Measurements from ENCODE around the gene FBLL1. TPM values are rescaled to one million over a fixed set of nuclear protein-coding genes. Genes with fewer than 3 reads are reported as not detected.
"Not testable (repeated sequence)": the region's sequence is repeated elsewhere in the genome, so short reads cannot be mapped to it uniquely, and the experiment has no call there.

Gene FBLL1
- total RNA-seq, 1 donor: 0.54 TPM

DNA sequence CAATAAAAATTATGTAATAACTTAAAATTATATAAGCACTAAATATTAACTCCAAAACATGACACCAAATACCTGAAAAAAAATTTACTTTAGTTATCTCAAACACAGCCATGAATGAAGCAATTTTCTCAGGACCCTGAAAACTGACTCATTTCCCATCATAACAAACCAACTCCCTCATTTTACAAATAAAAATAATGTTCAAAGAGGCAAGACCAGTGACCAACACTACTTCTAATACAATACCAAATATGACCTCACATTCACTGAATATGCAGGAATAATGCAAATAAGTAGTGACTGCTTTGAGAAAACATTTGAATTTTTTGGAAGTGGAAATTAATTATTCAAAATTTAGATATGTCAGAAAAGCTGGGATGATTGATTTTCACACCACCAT is 21.6 kb downstream of the FBLL1 start:
- no peak for DNase-seq (ENCODE audit: low read depth in 2 of 3, low spot score in 2 of 3)

GRCh38 chr5:168552146-168552545 is 23.0 kb downstream of the FBLL1 start:
- no peak for DNase-seq (ENCODE audit: low read depth in 2 of 3, low spot score in 2 of 3)

- no peak for DNase-seq (ENCODE audit: low read depth in 2 of 3, low spot score in 2 of 3)
These were observed 24.4 kb downstream of the FBLL1 start for GRCh38 chr5:168553377-168554130.

DNA sequence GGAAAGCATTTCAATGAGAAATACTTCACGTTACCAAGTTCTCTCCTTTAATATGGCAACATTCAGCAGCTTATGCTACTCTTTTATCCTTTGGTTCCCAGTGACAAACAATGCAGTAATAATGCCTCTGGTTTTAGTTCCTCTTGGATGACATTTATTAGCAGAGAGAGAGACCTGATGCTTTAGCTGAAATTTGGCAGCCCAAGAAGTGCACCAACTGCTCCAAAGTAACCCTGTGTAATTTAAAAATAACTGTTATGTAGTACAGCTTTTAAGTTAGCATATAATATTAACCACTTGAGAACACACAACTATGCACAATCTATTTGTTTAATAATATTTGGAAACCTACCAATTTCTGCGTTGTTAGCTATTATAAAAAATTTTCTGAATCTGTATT is 28.3 kb downstream of the FBLL1 start:
- DNase-seq (ENCODE audit: low read depth in 2 of 3, low spot score in 2 of 3): no peak

GRCh38 chr5:168562279-168562678 is 33.2 kb downstream of the FBLL1 start:
- DNase-seq (ENCODE audit: low read depth in 2 of 3, low spot score in 2 of 3): no peak

- no peak for DNase-seq (ENCODE audit: low read depth in 2 of 3, low spot score in 2 of 3)
These were observed 34.9 kb downstream of the FBLL1 start for GRCh38 chr5:168563959-168564358.

DNA sequence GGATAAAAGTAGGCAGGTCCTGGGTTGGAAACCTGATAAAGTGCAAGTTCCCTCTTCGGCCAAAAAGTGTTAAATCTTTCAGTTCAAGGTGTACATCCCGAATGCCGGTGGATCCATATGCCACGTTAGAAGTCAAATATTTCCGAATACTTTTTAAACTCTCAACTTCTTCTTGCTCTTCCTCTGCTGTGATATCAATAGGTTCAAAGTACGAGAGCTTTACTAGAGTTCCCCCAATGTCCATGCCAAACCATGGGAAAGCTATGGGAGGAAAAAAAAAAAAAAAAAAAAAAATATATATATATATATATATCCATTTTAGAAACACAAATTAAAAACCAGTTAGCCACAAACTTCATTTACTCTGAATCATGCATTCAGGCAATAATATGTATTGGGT is 39.6 kb downstream of the FBLL1 start:
- no peak for DNase-seq (ENCODE audit: low read depth in 2 of 3, low spot score in 2 of 3)

DNA sequence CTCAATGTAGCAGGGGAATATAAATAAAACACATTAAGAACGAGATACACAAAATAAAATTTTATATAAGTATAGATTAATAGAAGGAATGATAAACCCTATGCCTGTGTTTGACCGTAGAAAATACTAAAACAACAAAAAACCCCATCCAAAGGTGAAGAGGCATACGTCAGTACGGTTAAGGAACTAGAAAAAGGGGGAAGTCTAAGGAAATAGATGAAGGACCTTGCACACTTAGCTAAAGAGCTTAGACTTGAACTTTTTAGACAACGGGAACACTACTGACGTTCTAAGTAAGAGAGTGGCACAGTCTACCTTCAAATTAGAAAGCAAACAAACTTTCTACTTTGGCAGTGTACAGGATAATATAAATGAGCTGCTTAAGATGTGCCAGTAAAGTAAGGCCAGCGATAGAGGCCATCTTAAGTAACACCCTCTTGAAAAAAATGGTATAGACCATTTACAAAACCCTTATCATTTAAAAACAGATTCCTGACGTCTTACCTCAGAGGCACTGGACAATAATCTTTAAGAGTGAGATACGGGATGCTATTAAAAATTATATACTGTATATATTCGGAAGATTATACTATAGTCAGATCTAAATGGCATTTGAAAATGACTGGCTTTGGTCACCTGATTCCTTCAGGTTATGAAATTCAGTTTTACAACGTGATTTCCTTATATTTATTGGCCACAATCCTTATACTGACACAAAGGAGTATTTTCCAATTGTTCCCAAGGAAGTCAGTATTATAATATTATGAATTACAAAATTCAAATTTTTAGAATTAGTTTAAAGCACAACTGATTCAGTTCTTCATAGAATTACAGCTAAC is 41.6 kb downstream of the FBLL1 start:
- no peak for DNase-seq (ENCODE audit: low read depth in 2 of 3, low spot score in 2 of 3)

GRCh38 chr5:168573663-168574062 is 44.6 kb downstream of the FBLL1 start:
- not testable (repeated sequence) for DNase-seq (ENCODE audit: low read depth in 2 of 3, low spot score in 2 of 3)

GRCh38 chr5:168574156-168574555 is 45.1 kb downstream of the FBLL1 start:
- not testable (repeated sequence) for DNase-seq (ENCODE audit: low read depth in 2 of 3, low spot score in 2 of 3)

GRCh38 chr5:168575391-168576372 is 46.6 kb downstream of the FBLL1 start:
- DNase-seq (ENCODE audit: low read depth in 2 of 3, low spot score in 2 of 3): no peak

GRCh38 chr5:168578006-168578405 is 48.9 kb downstream of the FBLL1 start:
- DNase-seq (ENCODE audit: low read depth in 2 of 3, low spot score in 2 of 3): no peak

DNA sequence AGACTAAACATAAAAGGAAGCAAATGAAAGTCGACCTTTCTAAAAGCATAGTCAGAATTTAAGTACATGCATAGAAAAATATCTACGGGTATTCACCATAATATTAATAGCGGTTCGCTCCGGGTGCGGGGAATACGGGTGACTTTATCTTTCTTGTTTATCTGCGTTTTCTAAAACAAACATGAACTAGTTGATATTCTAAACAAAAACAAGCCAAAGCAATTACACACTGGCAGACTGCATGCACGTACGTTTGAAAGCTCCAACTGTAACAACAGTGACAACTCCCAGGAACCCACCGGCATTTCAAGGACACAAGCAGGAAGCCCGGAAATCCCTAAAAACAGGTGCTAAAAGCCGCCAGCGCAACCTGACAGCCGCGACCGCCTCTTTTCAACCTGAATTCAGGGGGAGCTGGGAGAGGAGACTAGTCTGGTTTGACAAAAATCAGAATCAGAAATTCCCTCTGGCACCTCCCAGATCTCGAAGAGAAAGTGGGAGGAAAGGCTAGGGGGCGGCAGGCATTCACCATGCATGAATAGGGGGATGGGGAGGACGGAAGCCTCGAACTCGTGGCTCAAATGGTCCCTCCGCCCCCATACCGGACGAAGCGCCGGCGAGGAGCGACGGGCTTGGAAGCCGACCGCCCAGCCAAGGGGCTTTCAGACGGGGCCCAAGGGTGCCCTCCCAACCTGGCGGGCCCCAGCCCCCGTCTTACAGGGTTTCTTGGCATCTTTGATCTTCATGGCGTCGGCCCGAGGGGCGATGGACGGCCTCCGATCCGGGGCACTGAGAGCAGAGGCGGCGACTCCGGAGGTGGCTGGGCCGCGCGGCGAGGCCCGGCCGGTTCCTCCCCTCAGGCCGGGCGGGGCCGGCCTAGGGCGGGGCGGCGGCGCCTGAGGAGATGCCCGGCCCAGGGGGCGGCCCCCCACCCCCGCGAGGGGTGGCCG is 49.7 kb downstream of the FBLL1 start, which contains the start of gene PANK3:
TSS of gene PANK3 (minus strand) at position 831 of the 950 bp plus-strand sequence. CDS start at position 746, 85 bp downstream.
- peak in 1 of 3 donors; percentile 4 for DNase-seq (ENCODE audit: low read depth in 2 of 3, low spot score in 2 of 3)

GRCh38 chr5:168579488-168580226 is 50.6 kb downstream of the FBLL1 start:
- peak; percentile 86 to 99 (median 99) for DNase-seq (ENCODE audit: low read depth in 2 of 3, low spot score in 2 of 3)

DNA sequence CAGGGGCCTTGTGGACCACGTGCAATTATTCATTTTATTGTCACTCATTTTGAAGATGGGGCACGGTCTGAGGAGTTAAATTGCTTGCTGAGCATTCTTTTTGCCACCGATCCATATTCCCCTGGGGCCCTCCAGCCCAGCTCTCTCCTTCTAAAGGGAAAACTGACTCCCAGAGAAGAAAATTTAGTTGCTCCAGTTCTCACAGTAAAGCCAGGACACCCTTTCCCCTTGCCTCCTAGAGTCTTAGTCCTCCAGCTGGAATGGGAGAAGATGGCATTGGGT is 51.1 kb downstream of the FBLL1 start:
- DNase-seq (ENCODE audit: low read depth in 2 of 3, low spot score in 2 of 3): no peak

Measured in hematopoietic multipotent progenitor cell (in vitro differentiated cells).